Measurements from ENCODE around the gene CUBN. TPM values are rescaled to one million over a fixed set of nuclear protein-coding genes. Genes with fewer than 3 reads are reported as not detected.

The CUBN gene
- total and polyA plus RNA-seq, 5 donors from 2014 or later: 0.01 to 4.7 (median 0.15) TPM

DNA sequence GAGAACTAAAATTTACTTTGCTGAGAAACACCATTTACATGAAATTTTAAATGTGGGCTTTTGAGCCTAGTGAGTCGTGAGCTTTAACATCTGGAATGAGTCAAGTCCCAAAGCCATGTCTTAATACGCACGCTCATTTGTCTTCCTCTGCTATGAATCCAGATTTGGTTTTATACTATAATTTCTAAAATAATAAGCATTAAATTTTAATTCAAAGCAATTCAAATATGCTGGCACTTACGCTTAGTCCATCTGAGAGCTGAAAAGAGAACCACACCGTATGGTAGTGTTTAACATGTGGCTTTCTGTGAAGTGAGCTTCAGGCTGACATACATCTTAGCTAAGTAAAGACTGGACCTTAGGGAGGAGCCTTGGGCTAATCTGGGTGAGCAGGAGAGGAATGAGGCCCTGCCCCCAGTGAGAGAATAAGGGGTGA is 52.2 kb downstream of the CUBN start:
- Histone ChIP-seq H3K36me3 (ENCODE audit: control insufficient read depth, insufficient read depth, low read length) (no peaks in the 10 kb centered on the region), H3K4me1 (ENCODE audit: control insufficient read depth, insufficient read depth, low read length, poor library complexity, severe bottlenecking) (no peaks in the 10 kb centered on the region), H3K9me3 (ENCODE audit: control insufficient read depth in 2 of 2, low read length in 2 of 2) (no peaks in the 10 kb centered on the region), H3K27ac (ENCODE audit: insufficient read depth, low read length, poor library complexity, severe bottlenecking) (no peak overlapping the region), H3K4me3 (ENCODE audit: low read depth, low read length) (no peak overlapping the region), H3K27me3 (ENCODE audit: control insufficient read depth, insufficient read depth, low read length) (no peaks in the 10 kb centered on the region)
- H3K27me3 Mint-ChIP-seq: no peaks in the 10 kb centered on the region
- no peak for DNase-seq
- H3K4me1 Mint-ChIP-seq: no peaks in the 10 kb centered on the region
- H3K4me3 Mint-ChIP-seq: no peak overlapping the region
- H3K27ac Mint-ChIP-seq: no peak overlapping the region
- H3K36me3 Mint-ChIP-seq: peaks cover 12% of the 10 kb centered on the region
- no peaks in the 10 kb centered on the region for H3K9me3 Mint-ChIP-seq
- ATAC-seq (ENCODE audit: low read depth in 2 of 2): no peak

DNA sequence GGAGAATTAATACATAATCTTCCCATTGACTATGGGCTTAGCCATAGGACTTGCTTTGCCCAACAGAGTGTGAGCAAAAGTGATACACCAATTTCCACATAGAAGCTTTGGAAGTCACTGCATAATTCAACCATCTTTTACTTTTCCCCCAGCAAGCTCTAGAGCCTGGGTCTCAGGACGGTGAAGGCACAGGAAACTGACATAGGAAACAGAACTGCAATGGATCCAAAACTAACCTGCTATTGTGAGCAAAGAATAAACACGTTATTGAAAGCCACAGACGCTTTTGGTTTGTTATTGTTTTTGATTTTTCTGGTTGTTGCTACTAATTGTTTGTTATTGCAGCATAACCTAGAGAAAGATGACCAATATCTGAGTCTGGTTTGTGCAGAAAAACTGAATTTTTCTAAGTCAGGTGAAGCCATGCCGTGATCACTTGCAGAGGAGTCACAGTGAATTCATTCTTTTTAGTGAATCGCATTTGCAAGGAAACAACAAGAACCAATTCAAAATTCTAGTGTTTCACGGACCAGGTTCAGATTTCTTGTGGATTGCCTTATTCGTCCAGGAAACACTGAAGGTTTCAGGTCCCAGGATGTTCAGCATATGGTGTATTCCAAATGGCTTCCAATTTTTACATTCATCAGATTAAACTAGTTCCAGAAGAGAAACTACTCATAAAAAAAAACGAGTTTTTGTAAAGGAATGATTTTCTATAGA is 52.8 kb downstream of the CUBN start:
- Histone ChIP-seq H3K4me1 (ENCODE audit: control insufficient read depth, insufficient read depth, low read length, poor library complexity, severe bottlenecking) (no peaks in the 10 kb centered on the region), H3K27me3 (ENCODE audit: control insufficient read depth, insufficient read depth, low read length) (no peaks in the 10 kb centered on the region), H3K9me3 (ENCODE audit: control insufficient read depth in 2 of 2, low read length in 2 of 2) (no peaks in the 10 kb centered on the region), H3K36me3 (ENCODE audit: control insufficient read depth, insufficient read depth, low read length) (no peaks in the 10 kb centered on the region), H3K4me3 (ENCODE audit: low read depth, low read length) (no peak overlapping the region), H3K27ac (ENCODE audit: insufficient read depth, low read length, poor library complexity, severe bottlenecking) (no peak overlapping the region)
- no peak for ATAC-seq (ENCODE audit: low read depth in 2 of 2)
- H3K9me3 Mint-ChIP-seq: no peaks in the 10 kb centered on the region
- no peak overlapping the region for H3K4me3 Mint-ChIP-seq
- H3K27ac Mint-ChIP-seq: no peak overlapping the region
- no peak for DNase-seq
- peaks cover 12% of the 10 kb centered on the region for H3K36me3 Mint-ChIP-seq
- no peaks in the 10 kb centered on the region for H3K27me3 Mint-ChIP-seq
- H3K4me1 Mint-ChIP-seq: no peaks in the 10 kb centered on the region

DNA sequence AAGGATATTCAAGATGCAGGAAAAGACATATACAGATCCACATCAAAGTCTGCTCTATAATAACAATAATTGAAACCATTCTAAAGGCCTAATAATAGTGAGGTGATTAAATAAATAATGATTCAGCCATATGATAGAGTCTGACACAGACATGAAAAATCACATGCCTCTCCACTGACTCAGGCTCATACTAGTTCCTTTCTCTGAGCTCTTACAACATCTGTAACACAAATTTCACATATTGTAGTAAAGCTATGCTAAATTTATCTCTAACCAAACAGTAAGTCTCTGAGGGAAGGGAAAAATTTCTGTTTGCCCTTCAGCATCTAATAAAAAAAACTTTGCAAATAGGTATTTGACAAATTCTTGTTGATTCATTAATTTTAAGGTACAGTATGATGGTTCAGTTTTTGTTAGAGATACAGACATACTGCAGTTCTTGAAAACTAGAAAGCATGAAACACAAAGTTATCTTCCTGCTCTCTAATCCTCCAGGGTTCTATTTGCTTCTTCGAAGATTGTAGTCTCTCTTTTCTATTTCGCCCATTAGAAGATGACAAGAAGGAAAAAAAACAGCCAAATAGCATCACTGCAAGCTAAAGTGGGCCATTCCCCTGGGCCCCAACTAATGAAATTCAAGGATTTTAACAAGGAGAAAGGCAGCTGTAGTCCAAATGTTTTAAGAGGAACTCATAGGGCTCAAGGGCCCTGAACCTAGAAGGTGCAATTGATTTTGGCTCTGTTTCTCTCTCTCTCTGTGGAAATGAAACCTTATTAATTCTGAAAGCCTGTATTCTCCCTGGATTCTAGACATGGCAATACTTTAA is 53.9 kb downstream of the CUBN start:
- H3K36me3 Mint-ChIP-seq: peaks cover 16% of the 10 kb centered on the region

DNA sequence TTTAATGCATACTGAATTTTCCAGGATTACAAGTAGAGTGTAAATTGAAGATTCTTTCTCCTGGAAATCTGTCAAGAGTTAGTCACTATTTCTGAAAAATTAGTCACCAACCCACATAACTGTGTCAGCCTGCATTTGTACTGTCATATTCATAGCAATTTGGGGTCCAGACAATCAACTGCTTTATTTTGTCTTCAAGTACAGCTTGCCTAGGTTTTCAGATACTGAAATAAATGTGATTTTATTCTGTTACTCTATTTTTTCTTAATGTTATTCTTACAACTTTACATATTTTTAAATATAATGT is 55.1 kb downstream of the CUBN start:
- no peaks in the 10 kb centered on the region for H3K27me3 Mint-ChIP-seq
- H3K27ac Mint-ChIP-seq: no peak overlapping the region
- Histone ChIP-seq H3K27me3 (ENCODE audit: control insufficient read depth, insufficient read depth, low read length) (no peaks in the 10 kb centered on the region), H3K9me3 (ENCODE audit: control insufficient read depth in 2 of 2, low read length in 2 of 2) (no peaks in the 10 kb centered on the region), H3K4me3 (ENCODE audit: low read depth, low read length) (no peak overlapping the region), H3K4me1 (ENCODE audit: control insufficient read depth, insufficient read depth, low read length, poor library complexity, severe bottlenecking) (no peaks in the 10 kb centered on the region), H3K36me3 (ENCODE audit: control insufficient read depth, insufficient read depth, low read length) (no peaks in the 10 kb centered on the region), H3K27ac (ENCODE audit: insufficient read depth, low read length, poor library complexity, severe bottlenecking) (no peak overlapping the region)
- H3K4me1 Mint-ChIP-seq: no peaks in the 10 kb centered on the region
- no peak for ATAC-seq (ENCODE audit: low read depth in 2 of 2)
- H3K9me3 Mint-ChIP-seq: no peaks in the 10 kb centered on the region
- no peak for DNase-seq
- H3K4me3 Mint-ChIP-seq: no peak overlapping the region
- peaks cover 20% of the 10 kb centered on the region for H3K36me3 Mint-ChIP-seq

More for the DNA sequence above, 53.9 kb downstream of the CUBN start:
- no peaks in the 10 kb centered on the region for H3K9me3 Mint-ChIP-seq
- H3K27ac Mint-ChIP-seq: no peak overlapping the region
- Histone ChIP-seq H3K4me1 (ENCODE audit: control insufficient read depth, insufficient read depth, low read length, poor library complexity, severe bottlenecking) (no peaks in the 10 kb centered on the region), H3K27ac (ENCODE audit: insufficient read depth, low read length, poor library complexity, severe bottlenecking) (no peak overlapping the region), H3K36me3 (ENCODE audit: control insufficient read depth, insufficient read depth, low read length) (no peaks in the 10 kb centered on the region), H3K4me3 (ENCODE audit: low read depth, low read length) (no peak overlapping the region), H3K9me3 (ENCODE audit: control insufficient read depth in 2 of 2, low read length in 2 of 2) (no peaks in the 10 kb centered on the region), H3K27me3 (ENCODE audit: control insufficient read depth, insufficient read depth, low read length) (no peaks in the 10 kb centered on the region)
- no peaks in the 10 kb centered on the region for H3K4me1 Mint-ChIP-seq
- no peaks in the 10 kb centered on the region for H3K27me3 Mint-ChIP-seq
- no peak overlapping the region for H3K4me3 Mint-ChIP-seq
- no peak for ATAC-seq (ENCODE audit: low read depth in 2 of 2)
- no peak for DNase-seq

GRCh38 chr10:17073725-17074540 is 55.7 kb downstream of the CUBN start:
- Histone ChIP-seq H3K27ac (ENCODE audit: insufficient read depth, low read length, poor library complexity, severe bottlenecking) (no peak overlapping the region), H3K36me3 (ENCODE audit: control insufficient read depth, insufficient read depth, low read length) (no peaks in the 10 kb centered on the region), H3K9me3 (ENCODE audit: control insufficient read depth in 2 of 2, low read length in 2 of 2) (no peaks in the 10 kb centered on the region), H3K4me1 (ENCODE audit: control insufficient read depth, insufficient read depth, low read length, poor library complexity, severe bottlenecking) (no peaks in the 10 kb centered on the region), H3K27me3 (ENCODE audit: control insufficient read depth, insufficient read depth, low read length) (no peaks in the 10 kb centered on the region), H3K4me3 (ENCODE audit: low read depth, low read length) (no peak overlapping the region)
- H3K27ac Mint-ChIP-seq: no peak overlapping the region
- H3K27me3 Mint-ChIP-seq: no peaks in the 10 kb centered on the region
- peaks cover 17% of the 10 kb centered on the region for H3K36me3 Mint-ChIP-seq
- no peak overlapping the region for H3K4me3 Mint-ChIP-seq
- H3K9me3 Mint-ChIP-seq: no peaks in the 10 kb centered on the region
- ATAC-seq (ENCODE audit: low read depth in 2 of 2): no peak
- DNase-seq: no peak
- H3K4me1 Mint-ChIP-seq: no peaks in the 10 kb centered on the region

- Histone ChIP-seq H3K4me3 (ENCODE audit: low read depth, low read length) (no peak overlapping the region), H3K9me3 (ENCODE audit: control insufficient read depth in 2 of 2, low read length in 2 of 2) (no peaks in the 10 kb centered on the region), H3K27ac (ENCODE audit: insufficient read depth, low read length, poor library complexity, severe bottlenecking) (no peak overlapping the region), H3K27me3 (ENCODE audit: control insufficient read depth, insufficient read depth, low read length) (no peaks in the 10 kb centered on the region), H3K36me3 (ENCODE audit: control insufficient read depth, insufficient read depth, low read length) (no peaks in the 10 kb centered on the region), H3K4me1 (ENCODE audit: control insufficient read depth, insufficient read depth, low read length, poor library complexity, severe bottlenecking) (no peaks in the 10 kb centered on the region)
- peaks cover 10 to 15% (median 11%) of the 10 kb centered on the region in 4 donors for H3K4me1 Mint-ChIP-seq
- H3K9me3 Mint-ChIP-seq: peaks cover 0 to 3% (median 0%) of the 10 kb centered on the region in 7 donors
- H3K4me3 Mint-ChIP-seq: no peak overlapping the region
- DNase-seq: no peak
- no peak overlapping the region for H3K27ac Mint-ChIP-seq
- no peaks in the 10 kb centered on the region for H3K27me3 Mint-ChIP-seq
- no peak for ATAC-seq (ENCODE audit: low read depth in 2 of 2)
- peaks cover 30% of the 10 kb centered on the region for H3K36me3 Mint-ChIP-seq
Measured at GRCh38 chr10:17068953-17069352, 60.7 kb downstream of the CUBN start.

DNA sequence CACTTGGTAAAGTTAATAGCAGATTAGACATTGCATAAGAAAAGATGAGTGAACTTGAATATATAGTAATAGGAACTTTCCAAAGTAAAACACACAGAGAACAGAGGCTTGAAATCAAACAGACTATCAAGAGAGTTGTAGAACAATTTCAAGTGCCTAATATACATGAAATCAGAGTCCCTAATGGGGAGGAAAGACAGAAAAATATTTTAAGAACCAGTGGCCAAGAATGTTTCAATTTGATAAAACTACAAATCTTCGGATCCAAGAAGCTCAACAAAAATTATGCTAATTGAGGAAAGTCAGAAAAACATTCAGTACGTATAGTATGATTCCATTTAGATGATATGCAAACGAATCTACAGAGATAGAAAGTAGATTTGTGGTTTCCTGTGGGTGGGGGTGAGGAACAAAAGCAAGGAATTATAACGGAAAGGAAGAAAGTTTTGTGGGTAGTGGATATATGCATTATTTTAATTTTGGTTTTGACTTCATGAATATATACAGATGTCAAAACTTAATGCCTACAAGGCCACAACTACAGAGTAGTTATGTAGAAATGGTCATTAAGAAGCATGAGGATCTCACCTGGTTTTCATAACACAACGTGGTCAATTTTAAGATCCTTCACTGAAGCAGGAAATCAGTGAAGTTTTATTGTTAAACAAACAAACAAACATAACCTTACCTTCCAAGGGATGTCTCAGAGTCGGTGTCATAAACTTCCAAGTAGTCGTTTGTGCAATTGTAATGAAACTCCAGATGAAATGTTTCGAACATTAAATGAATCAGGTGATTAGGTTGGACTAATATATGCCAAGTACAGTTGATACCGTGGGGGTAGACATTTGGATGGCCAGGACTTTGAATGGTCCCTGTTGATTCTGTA is 62.0 kb downstream of the CUBN start:
- Histone ChIP-seq H3K36me3 (ENCODE audit: control insufficient read depth, insufficient read depth, low read length) (no peaks in the 10 kb centered on the region), H3K4me1 (ENCODE audit: control insufficient read depth, insufficient read depth, low read length, poor library complexity, severe bottlenecking) (no peaks in the 10 kb centered on the region), H3K9me3 (ENCODE audit: control insufficient read depth in 2 of 2, low read length in 2 of 2) (no peaks in the 10 kb centered on the region), H3K4me3 (ENCODE audit: low read depth, low read length) (no peak overlapping the region), H3K27ac (ENCODE audit: insufficient read depth, low read length, poor library complexity, severe bottlenecking) (no peak overlapping the region), H3K27me3 (ENCODE audit: control insufficient read depth, insufficient read depth, low read length) (no peaks in the 10 kb centered on the region)
- Mint-ChIP-seq H3K9me3 (peaks cover 0 to 3% (median 0%) of the 10 kb centered on the region in 7 donors), H3K4me1 (peaks cover 10 to 16% (median 13%) of the 10 kb centered on the region in 4 donors), H3K27ac (peak overlapping the region in 1 of 3 donors; percentile 3), H3K4me3 (no peak overlapping the region), H3K36me3 (peaks cover 37% of the 10 kb centered on the region), H3K27me3 (no peaks in the 10 kb centered on the region)
- DNase-seq: no peak
- no peak for ATAC-seq (ENCODE audit: low read depth in 2 of 2)
